D721Med (cell line): ENCODE results near the gene LDLRAD4.

ENCODE experiments used
- DNase-seq: peaks from one replicate; pipeline ENCODE4 v3.0.0; 2011; ENCODE audit warnings: low spot score; ENCODE audit not compliant: insufficient read length
- FAIRE-seq: peaks from 2 replicates; lab custom pipeline; 2011; peaks lifted over from hg19 to GRCh38; lab: Jason Lieb, UNC
- CTCF ChIP-seq: IDR thresholded peaks from 2 replicates; pipeline ENCODE4 v1.5.1; 2012; ENCODE audit warnings: mild to moderate bottlenecking, control low read depth; ENCODE audit not compliant: insufficient read depth; ENCODE audit errors: missing control alignments

The LDLRAD4 gene

GRCh38 chr18:13218368-13218991 lies at the start of gene LDLRAD4:
Gene LDLRAD4 (plus strand): TSS chr18:13218760.
- DNase-seq (no peak), FAIRE-seq (no peak)
- TF ChIP-seq CTCF = no peak

- no peak for TF ChIP-seq CTCF
- FAIRE-seq (no peak), DNase-seq (no peak)
Observed at GRCh38 chr18:13173578-13174145, 44.9 kb upstream of the LDLRAD4 start.

GRCh38 chr18:13175266-13175665 lies 43.3 kb upstream of the LDLRAD4 start:
- DNase-seq (no peak), FAIRE-seq (no peak)
- TF ChIP-seq CTCF = no peak

- TF ChIP-seq CTCF = no peak
- no peak for FAIRE-seq
- DNase-seq = no peak
Observed at GRCh38 chr18:13175754-13176210, 42.8 kb upstream of the LDLRAD4 start.

- no peak for TF ChIP-seq CTCF
- FAIRE-seq = no peak
Observed at GRCh38 chr18:13176847-13177246, 41.7 kb upstream of the LDLRAD4 start.

GRCh38 chr18:13178197-13178596 lies 40.4 kb upstream of the LDLRAD4 start:
- no peak for TF ChIP-seq CTCF
- FAIRE-seq = no peak

More at GRCh38 chr18:13176847-13177246, 41.7 kb upstream of the LDLRAD4 start:
- DNase-seq = no peak

GRCh38 chr18:13178976-13179375 lies 39.6 kb upstream of the LDLRAD4 start:
- DNase-seq (no peak), FAIRE-seq (no peak)

More at GRCh38 chr18:13178197-13178596, 40.4 kb upstream of the LDLRAD4 start:
- no peak for DNase-seq

More at GRCh38 chr18:13178976-13179375, 39.6 kb upstream of the LDLRAD4 start:
- no peak for TF ChIP-seq CTCF
